LNCaP clone FGC (cell line): ENCODE measurements around the gene NOBOX.
A peak's percentile ranks its signal among the peaks of the same experiment; 100 is the strongest.
"Not testable (repeated sequence)": the region's sequence is repeated elsewhere in the genome, so short reads cannot be mapped to it uniquely, and the experiment has no call there.

ENCODE experiments used
- DNase-seq: peaks from one replicate; pipeline ENCODE4 v3.0.0-alpha.2; 2011; ENCODE audit warnings: low read depth
- H3K4me3 ChIP-seq: 2 replicates; pipeline ENCODE4 v1.5.1; 2011; ENCODE audit warnings: mild to moderate bottlenecking, low read depth, low read length, control low read depth
- CTCF ChIP-seq: IDR thresholded peaks from 2 replicates; pipeline ENCODE4 v1.5.1; 2012; ENCODE audit warnings: mild to moderate bottlenecking; ENCODE audit not compliant: control insufficient read depth, insufficient read depth; ENCODE audit errors: extremely low read depth

NOBOX gene

GRCh38 chr7:144428431-144428830, 24.9 kb upstream of the NOBOX start:
- no peak for DNase-seq
- no peak overlapping the region for H3K4me3 ChIP-seq
- TF ChIP-seq CTCF, result no peak

GRCh38 chr7:144427539-144427938, 24.0 kb upstream of the NOBOX start:
- H3K4me3 ChIP-seq, DNase-seq: not testable (repeated sequence)

GRCh38 chr7:144418931-144419330, 15.4 kb upstream of the NOBOX start:
- DNase-seq, result peak; percentile 4

GRCh38 chr7:144416341-144416740, 12.8 kb upstream of the NOBOX start:
- no peak for DNase-seq
- H3K4me3 ChIP-seq, result no peak overlapping the region
- TF ChIP-seq CTCF, result no peak

More at GRCh38 chr7:144418931-144419330, 15.4 kb upstream of the NOBOX start:
- not testable (repeated sequence) for H3K4me3 ChIP-seq

- H3K4me3 ChIP-seq, result no peak overlapping the region
- TF ChIP-seq CTCF, result no peak
- no peak for DNase-seq
Measured at GRCh38 chr7:144415858-144416257, 12.4 kb upstream of the NOBOX start.

- no peak for TF ChIP-seq CTCF
- no peak for DNase-seq
Measured at GRCh38 chr7:144414815-144415214, 11.3 kb upstream of the NOBOX start.

GRCh38 chr7:144410441-144410840, 6.9 kb upstream of the NOBOX start:
- no peak for TF ChIP-seq CTCF

More at GRCh38 chr7:144414815-144415214, 11.3 kb upstream of the NOBOX start:
- H3K4me3 ChIP-seq, result no peak overlapping the region

GRCh38 chr7:144408121-144408520, 4.6 kb upstream of the NOBOX start:
- H3K4me3 ChIP-seq, result no peak overlapping the region
- TF ChIP-seq CTCF, result no peak
- DNase-seq, result no peak

More at GRCh38 chr7:144410441-144410840, 6.9 kb upstream of the NOBOX start:
- no peak for DNase-seq
- no peak overlapping the region for H3K4me3 ChIP-seq
